Measurements from ENCODE around the gene SCAF8.

Gene SCAF8

DNA sequence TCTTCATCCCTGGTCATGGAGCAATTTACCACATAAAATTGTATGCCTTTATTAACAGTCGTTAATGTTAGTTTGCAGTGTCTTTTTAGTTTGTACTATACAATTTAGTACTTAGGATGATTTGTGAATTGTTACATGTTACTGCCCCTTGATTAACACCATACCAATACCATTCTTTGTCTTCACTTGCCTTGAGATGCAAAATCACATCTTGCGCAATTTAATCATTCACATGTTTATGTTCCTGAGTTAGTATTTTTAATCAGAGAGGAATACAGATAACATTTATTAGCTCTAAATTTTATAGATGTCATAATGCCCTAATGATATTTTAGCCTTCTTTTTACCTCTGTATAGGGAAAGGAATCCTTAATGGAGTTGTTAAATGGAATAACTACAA, 114.1 kb downstream of the SCAF8 start:
- DNase-seq, result no peak

- DNase-seq, result no peak
These were observed 115.4 kb downstream of the SCAF8 start for GRCh38 chr6:154848580-154848979.

GRCh38 chr6:154849475-154849874, 116.3 kb downstream of the SCAF8 start:
- no peak for DNase-seq

GRCh38 chr6:154852687-154853086, 119.5 kb downstream of the SCAF8 start:
- no peak for DNase-seq

GRCh38 chr6:154857529-154857928, 124.3 kb downstream of the SCAF8 start:
- DNase-seq, result no peak

DNA sequence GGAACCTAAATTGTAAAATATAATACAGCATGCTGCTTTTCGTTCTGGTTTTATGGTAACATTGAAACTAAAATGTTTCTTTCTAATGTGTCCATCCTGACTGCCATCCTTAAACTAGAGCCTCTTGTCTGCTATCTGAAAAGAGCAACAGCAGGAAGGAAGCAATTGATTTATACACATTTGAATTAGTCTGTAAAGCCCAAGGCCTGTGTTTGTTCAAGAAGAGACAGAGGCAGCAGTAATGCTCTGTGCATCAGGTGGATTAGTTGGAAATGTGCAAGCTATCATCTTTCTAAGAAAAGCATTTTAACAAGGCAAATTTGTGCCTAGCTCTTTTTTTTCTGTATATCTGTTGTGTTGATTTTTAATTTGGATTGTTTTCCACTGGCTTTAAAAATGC, 128.6 kb downstream of the SCAF8 start:
- no peak for DNase-seq

DNA sequence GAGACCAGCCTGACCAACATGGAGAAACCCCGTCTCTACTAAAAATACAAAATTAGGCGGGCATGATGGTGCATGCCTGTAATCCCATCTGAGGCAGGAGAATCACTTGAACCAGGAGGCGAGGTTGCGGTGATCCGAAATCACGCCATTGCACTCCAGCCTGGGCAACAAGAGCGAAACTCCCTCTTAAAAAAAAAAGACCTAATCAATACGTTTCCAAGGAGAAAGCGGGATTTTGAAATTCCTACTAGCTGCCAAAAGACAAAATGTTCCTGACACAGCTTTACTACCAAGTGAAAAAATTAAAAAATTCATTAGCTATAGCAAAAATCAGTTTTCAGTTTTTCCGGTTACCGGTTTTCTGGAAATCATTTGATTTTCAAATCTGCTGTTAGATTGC, 129.3 kb downstream of the SCAF8 start:
- DNase-seq, result no peak

DNA sequence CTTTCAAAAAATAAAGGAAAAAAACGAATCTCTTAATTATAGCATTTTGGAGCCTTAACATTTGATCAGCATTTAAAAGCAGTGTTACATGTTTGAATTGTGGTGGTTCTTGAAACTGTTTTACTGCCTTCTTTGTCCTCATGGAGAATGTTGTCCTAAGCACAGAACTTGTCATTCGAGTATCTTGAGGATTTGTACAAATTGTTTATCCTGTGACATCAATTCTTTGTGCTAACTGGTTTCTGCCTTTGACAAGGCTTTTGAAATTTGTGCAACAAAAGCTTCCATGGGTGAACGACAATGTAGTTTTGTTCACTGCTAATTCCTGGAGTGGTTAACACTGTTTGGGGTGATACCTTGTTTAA, 130.8 kb downstream of the SCAF8 start:
- DNase-seq, result no peak

- DNase-seq, result no peak
These were observed 132.1 kb downstream of the SCAF8 start for GRCh38 chr6:154865291-154865690.

DNA sequence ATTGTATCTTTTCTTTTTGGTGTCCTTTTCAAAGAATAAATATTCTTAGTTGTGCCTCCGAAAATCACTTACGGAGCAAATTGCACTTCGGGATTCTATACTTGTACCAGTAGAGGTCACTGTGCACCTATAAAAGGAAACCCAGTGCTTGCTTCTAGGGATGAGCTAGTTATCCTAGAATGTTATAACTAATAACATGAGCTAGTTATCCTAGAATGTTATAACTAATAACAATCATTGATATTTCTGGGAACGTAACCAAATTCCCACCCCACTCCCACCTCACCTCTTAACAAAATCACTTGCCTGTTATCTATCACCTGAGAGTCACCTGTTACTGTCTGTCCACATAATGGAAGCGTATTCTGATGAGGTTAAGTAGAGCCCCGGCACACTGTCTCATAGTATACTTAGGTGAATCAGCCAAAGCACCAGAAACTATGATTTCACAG, 135.0 kb downstream of the SCAF8 start:
- DNase-seq, result no peak

DNA sequence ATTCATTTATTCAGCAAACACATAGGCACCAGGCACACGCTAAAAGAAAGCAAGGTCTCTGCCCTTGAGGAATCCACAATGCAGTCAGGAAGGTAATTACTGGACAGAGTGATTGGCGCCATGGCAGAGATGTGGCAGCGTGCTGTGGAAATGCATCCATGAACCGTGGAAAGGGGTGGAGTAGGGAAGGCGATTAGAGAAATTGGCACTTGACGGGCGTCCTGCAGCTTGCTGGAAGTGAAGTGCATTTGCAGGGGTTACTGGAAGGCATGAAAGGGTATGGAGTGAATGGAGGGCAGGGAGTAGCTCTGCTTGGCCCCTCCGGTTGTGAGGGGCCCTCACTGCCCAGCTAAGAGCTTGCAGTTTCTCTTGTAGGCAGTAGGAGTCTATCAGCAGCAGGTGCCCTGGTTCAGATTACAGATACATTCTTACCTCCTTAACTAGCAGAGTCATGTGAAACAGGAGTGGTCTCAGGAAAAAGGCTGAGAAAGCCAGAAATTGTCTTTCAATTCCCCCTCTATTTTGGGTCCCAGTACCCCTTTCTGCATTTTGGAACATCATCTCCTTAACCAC, 139.4 kb downstream of the SCAF8 start:
- no peak for DNase-seq

GRCh38 chr6:154873546-154873945, 140.3 kb downstream of the SCAF8 start:
- no peak for DNase-seq

- DNase-seq, result no peak
These were observed 141.8 kb downstream of the SCAF8 start for GRCh38 chr6:154874773-154875592.

- no peak for DNase-seq
These were observed 143.5 kb downstream of the SCAF8 start for GRCh38 chr6:154876486-154877280.

DNA sequence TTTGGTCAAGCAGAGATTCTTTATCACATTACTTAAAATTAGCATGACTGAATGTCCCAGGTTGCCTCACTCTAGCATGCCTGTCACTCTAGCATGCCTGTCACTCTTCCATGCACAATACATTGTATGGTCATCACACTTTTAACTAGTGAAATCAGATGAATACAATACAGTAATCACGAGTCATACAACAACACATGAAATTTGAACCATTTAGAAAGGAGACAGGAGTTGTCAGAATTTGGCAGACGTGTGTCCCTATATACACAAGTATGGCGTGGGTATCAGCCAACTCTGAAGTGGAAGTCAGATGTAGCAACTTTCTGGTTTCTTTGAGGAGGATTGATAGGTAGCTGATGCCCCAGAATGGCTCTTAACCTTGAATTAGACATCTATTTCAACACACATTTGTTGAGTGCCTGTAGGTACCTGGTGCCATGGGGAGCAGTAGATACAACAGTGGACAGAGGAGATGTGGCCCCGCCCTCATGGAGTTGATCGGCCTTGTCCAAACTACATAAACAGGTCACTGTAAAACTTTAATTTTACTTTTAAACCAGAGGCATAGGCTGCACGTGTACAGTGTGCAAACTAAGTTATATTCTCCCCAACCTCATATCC, 145.8 kb downstream of the SCAF8 start:
- no peak for DNase-seq

DNA sequence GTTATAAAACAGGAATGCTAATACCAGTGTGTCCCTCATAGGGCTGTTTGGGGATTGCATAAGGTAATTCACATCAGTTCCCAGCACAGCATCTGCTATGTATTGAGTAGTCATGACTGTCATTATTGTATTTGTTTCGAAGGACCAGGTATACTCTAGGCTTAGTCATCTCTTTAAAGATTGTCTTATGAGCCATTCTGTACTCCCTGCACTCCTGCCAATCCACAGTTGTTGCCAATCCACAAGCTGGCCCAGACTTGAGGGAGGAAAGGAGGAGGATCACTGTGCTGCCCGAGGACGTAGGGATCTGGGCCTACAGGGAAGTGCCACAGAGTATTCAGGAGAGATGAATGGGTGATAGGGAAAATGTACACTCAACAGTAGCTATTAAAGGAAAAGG, 148.9 kb downstream of the SCAF8 start:
- DNase-seq, result no peak
